ENCODE measurements around the gene TRERF1.

DNA sequence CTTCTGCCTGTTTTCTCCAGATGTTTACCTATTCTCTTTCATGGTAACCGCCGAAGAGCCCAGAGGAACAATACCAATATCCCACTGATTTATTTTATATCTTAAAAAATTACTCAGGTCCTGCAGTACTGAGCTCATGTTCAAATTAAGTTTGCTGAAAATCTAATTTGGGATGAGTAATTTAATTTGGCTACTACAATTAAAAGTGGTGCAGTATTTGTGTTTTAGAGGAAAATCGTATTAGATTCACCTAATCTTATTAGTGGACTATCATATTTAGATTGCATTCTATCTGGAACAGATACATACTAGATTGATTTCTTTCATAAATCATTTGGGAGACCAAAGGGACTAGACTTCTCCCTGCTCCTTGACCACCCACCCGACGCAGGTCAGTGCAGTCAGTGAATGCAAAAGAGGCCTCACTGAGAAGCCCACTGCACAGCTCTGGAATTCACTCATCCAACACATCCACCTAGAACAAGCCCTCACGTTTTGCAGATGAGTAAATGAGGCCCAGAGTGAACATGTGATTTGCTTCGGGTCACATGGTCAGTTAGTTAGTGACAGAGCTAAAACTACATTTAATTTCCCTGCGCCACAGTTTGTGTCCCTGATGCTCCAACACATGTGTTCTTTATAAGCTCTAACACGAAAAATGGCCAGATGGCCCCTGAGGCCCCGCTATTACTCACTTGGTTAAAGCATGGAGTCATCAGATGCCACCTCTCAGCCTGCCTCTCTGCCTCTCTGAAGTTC lies 101.8 kb downstream of the TRERF1 start:
- TF ChIP-seq, protein P1, sequence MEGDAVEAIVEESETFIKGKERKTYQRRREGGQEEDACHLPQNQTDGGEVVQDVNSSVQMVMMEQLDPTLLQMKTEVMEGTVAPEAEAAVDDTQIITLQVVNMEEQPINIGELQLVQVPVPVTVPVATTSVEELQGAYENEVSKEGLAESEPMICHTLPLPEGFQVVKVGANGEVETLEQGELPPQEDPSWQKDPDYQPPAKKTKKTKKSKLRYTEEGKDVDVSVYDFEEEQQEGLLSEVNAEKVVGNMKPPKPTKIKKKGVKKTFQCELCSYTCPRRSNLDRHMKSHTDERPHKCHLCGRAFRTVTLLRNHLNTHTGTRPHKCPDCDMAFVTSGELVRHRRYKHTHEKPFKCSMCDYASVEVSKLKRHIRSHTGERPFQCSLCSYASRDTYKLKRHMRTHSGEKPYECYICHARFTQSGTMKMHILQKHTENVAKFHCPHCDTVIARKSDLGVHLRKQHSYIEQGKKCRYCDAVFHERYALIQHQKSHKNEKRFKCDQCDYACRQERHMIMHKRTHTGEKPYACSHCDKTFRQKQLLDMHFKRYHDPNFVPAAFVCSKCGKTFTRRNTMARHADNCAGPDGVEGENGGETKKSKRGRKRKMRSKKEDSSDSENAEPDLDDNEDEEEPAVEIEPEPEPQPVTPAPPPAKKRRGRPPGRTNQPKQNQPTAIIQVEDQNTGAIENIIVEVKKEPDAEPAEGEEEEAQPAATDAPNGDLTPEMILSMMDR (IDR thresholded peaks at IDR 0.05; ENCODE audit: low read length): no peak
- TF ChIP-seq EZH2 (IDR thresholded peaks at IDR 0.05; ENCODE audit: borderline replicate concordance, low read length): no peak

Data from OCI-LY1 (cell line).